A549 treated with CpdA at 1 μM for 4 hours (cell line): Measurements from ENCODE around the gene PIK3R5. TPM values are rescaled to one million over a fixed set of nuclear protein-coding genes. Genes with fewer than 3 reads are reported as not detected.

ENCODE experiments used
- total RNA-seq: library from RNA; stranded (reverse); fragments of 200-300 nt; extraction: Qiagen RNA extraction; gene quantifications from 5 replicates; pipeline ENCODE4 v1.2.3, GENCODE V29; 2022; ENCODE audit warnings: low read depth

PIK3R5 gene
- total RNA-seq: 0.02 to 0.18 TPM in 2 of 5 replicates, not detected in the others

GRCh38 chr17:8965394-8966168, at the start of gene PIK3R5:
TSS of gene PIK3R5 (minus strand) at chr17:8965707. CDS start at chr17:8911494, 54,213 bp downstream.

GRCh38 chr17:8867361-8867981, 98.0 kb downstream of the PIK3R5 start, which contains the start of gene PIK3R6:
TSS of gene PIK3R6 (minus strand) at chr17:8867674. CDS start at chr17:8849794, 17,880 bp downstream.

Other genes starting within 250 kb of the PIK3R5 start
- not detected in 5 replicates for gene CCDC42, start 220.9 kb downstream of the PIK3R5 start, total RNA-seq
- gene SPDYE4, start 207.2 kb downstream of the PIK3R5 start, total RNA-seq: not detected in 5 replicates
- gene MFSD6L, start 166.3 kb downstream of the PIK3R5 start, total RNA-seq: not detected in 5 replicates
- not detected in 5 replicates for gene PIK3R6, start 98.0 kb downstream of the PIK3R5 start, total RNA-seq
- gene NTN1, start 55.8 kb upstream of the PIK3R5 start, total RNA-seq: 0.27 to 0.54 TPM (median 0.45 TPM) in 5 replicates